VCaP (cell line): ENCODE measurements around the gene WDR33.

Experiments used
- H3K27ac ChIP-seq: fragments of 450-650 bp; 2 replicates; pipeline ENCODE4 v1.5.1; 2017
- CTCF ChIP-seq: fragments of 450-650 bp; conservative IDR thresholded peaks from 2 replicates; pipeline ENCODE4 v1.5.1; 2017; ENCODE audit warnings: mild to moderate bottlenecking, moderate library complexity

The WDR33 gene

GRCh38 chr2:127695491-127696472 lies 115.2 kb downstream of the WDR33 start:
- no peak overlapping the region for H3K27ac ChIP-seq
- no peak for TF ChIP-seq CTCF

DNA sequence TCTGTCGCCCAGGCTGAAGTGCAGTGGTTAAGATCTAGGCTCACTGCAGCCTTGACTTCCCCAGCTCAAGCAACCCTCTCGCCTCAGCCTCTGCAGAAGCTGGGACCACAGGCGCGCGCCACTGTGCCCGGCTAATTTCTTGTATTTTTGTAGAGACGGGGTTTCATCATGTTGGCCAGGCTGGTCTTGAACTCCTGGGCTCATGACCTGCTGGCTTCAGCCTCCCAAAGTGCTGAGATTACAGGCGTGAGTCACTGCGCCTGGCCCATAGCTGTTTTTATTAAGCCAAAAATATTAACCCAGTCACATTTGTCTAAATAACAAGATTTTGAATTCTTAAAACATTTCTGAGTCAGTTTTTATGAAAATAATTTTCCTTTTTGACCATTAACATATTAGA lies 116.0 kb downstream of the WDR33 start:
- no peak for TF ChIP-seq CTCF
- no peak overlapping the region for H3K27ac ChIP-seq

GRCh38 chr2:127690696-127691095 lies 120.3 kb downstream of the WDR33 start:
- no peak for TF ChIP-seq CTCF
- H3K27ac ChIP-seq = no peak overlapping the region

DNA sequence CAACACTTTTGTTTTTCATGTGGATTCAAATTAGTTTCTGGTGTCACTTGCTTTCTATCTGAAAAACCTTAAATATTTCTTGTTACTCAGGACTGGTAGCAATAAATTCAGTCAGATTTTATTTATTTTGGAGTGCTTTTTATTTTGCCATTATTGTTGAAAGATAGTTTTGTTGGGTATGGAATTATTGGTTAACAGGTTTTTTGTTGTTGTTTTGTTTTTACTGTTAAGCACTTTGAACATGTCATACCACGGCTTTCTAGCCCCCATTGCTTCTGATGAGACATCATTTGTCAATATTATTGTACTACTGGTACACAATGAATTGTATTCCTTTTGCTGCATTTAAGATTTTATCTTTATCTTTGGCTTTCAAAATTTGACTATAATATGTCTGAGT lies 122.6 kb downstream of the WDR33 start:
- H3K27ac ChIP-seq = no peak overlapping the region
- TF ChIP-seq CTCF = no peak

- TF ChIP-seq CTCF = no peak
- no peak overlapping the region for H3K27ac ChIP-seq
Measured at GRCh38 chr2:127685410-127686080, 125.4 kb downstream of the WDR33 start.

DNA sequence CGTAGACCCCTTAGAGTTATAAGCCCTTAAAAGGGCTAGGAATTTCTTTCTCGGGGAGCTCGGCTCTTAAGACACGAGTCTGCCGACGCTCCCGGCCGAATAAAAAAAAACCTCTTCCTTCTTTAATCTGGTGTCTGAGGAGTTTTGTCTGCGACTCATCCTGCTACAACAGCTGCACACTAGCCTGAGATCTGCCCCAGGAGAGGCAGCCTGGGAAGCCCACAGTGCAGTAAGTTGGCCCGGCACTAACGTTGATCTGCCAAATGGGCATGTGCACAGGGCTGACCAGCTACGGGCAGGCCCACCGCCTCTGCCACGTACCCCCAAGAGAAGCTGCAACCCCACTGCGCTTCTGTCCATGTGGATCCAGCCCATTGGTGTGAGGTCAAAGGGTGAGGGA lies 127.2 kb downstream of the WDR33 start:
- TF ChIP-seq CTCF = no peak
- H3K27ac ChIP-seq = no peak overlapping the region

DNA sequence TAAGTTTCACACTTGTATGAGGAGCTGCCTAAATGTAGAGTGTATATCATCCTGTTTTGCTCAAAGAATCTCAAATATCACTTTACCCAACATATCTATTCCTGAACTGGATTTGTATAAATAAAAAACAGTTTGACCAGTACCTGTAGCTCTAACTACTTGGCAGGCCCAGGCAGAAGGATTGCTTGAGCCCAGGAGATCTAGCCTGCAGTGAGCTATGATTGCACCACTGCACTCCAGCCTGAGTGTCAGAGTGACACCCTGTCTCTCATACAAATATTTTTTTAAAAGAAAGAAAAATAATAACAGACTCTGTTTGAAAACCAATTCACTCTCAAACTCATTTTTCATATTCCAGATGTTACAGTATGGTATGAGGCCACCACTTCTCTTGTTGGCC lies 127.9 kb downstream of the WDR33 start:
- TF ChIP-seq CTCF = no peak
- no peak overlapping the region for H3K27ac ChIP-seq
